ENCODE data around the gene PRKCH. TPM values are rescaled to one million over a fixed set of nuclear protein-coding genes. Genes with fewer than 3 reads are reported as not detected.

The PRKCH gene
- total RNA-seq, 4 donors from 2014 or later, result 17.9 to 105 (median 63.5) TPM

- no peaks in the 10 kb centered on the region for H3K27me3 ChIP-seq
- intact Hi-C loops (cut with DNase I; ENCODE audit: low total_unique reads), result no loop called here
- no peaks in the 10 kb centered on the region for H3K36me3 ChIP-seq
- no peaks in the 10 kb centered on the region for H3K4me1 ChIP-seq
- peak overlapping the region in 1 of 2 donors; percentile 39 for H3K27ac ChIP-seq
- TF ChIP-seq, protein P1, sequence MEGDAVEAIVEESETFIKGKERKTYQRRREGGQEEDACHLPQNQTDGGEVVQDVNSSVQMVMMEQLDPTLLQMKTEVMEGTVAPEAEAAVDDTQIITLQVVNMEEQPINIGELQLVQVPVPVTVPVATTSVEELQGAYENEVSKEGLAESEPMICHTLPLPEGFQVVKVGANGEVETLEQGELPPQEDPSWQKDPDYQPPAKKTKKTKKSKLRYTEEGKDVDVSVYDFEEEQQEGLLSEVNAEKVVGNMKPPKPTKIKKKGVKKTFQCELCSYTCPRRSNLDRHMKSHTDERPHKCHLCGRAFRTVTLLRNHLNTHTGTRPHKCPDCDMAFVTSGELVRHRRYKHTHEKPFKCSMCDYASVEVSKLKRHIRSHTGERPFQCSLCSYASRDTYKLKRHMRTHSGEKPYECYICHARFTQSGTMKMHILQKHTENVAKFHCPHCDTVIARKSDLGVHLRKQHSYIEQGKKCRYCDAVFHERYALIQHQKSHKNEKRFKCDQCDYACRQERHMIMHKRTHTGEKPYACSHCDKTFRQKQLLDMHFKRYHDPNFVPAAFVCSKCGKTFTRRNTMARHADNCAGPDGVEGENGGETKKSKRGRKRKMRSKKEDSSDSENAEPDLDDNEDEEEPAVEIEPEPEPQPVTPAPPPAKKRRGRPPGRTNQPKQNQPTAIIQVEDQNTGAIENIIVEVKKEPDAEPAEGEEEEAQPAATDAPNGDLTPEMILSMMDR (IDR thresholded peaks at IDR 0.05), result no peak
- no peak overlapping the region for H3K4me3 ChIP-seq
- peak; percentile 18 to 74 for DNase-seq
- H3K9me3 ChIP-seq, result no peaks in the 10 kb centered on the region
Measured at GRCh38 chr14:61355892-61356325, 34.5 kb downstream of the PRKCH start.

- Histone ChIP-seq H3K27me3 (no peaks in the 10 kb centered on the region), H3K36me3 (no peaks in the 10 kb centered on the region), H3K9me3 (no peaks in the 10 kb centered on the region), H3K4me1 (no peaks in the 10 kb centered on the region), H3K4me3 (no peak overlapping the region), H3K27ac (peak overlapping the region; percentile 20 to 48)
- no peak for DNase-seq
- TF ChIP-seq, protein P1 (IDR thresholded peaks at IDR 0.05), result no peak
- TF ChIP-seq POLR2A (IDR thresholded peaks at IDR 0.05), result no peak
- intact Hi-C loops (cut with DNase I; ENCODE audit: low total_unique reads), result no loop called here
Measured at GRCh38 chr14:61357123-61357522, 35.7 kb downstream of the PRKCH start.

GRCh38 chr14:61358554-61359226 is 37.3 kb downstream of the PRKCH start:
- TF ChIP-seq POLR2A (IDR thresholded peaks at IDR 0.05), result no peak
- TF ChIP-seq, protein P1 (IDR thresholded peaks at IDR 0.05), result no peak
- intact Hi-C loops (cut with DNase I; ENCODE audit: low total_unique reads), result no loop called here
- H3K4me3 ChIP-seq, result no peak overlapping the region
- H3K36me3 ChIP-seq, result no peaks in the 10 kb centered on the region
- no peaks in the 10 kb centered on the region for H3K4me1 ChIP-seq
- peak overlapping the region in 1 of 2 donors; percentile 32 for H3K27ac ChIP-seq
- no peaks in the 10 kb centered on the region for H3K27me3 ChIP-seq
- no peaks in the 10 kb centered on the region for H3K9me3 ChIP-seq
- DNase-seq, result no peak

GRCh38 chr14:61360796-61361525 is 39.6 kb downstream of the PRKCH start:
- TF ChIP-seq POLR2A (IDR thresholded peaks at IDR 0.05), result no peak
- TF ChIP-seq, protein P1 (IDR thresholded peaks at IDR 0.05), result no peak
- Histone ChIP-seq H3K27me3 (no peaks in the 10 kb centered on the region), H3K9me3 (no peaks in the 10 kb centered on the region), H3K36me3 (no peaks in the 10 kb centered on the region), H3K4me1 (no peaks in the 10 kb centered on the region), H3K27ac (no peak overlapping the region), H3K4me3 (no peak overlapping the region)
- intact Hi-C loops (cut with DNase I; ENCODE audit: low total_unique reads), result no loop called here
- no peak for DNase-seq

- no peaks in the 10 kb centered on the region for H3K36me3 ChIP-seq
- DNase-seq, result no peak
- no peak overlapping the region for H3K27ac ChIP-seq
- H3K4me1 ChIP-seq, result no peaks in the 10 kb centered on the region
- H3K27me3 ChIP-seq, result no peaks in the 10 kb centered on the region
- TF ChIP-seq, protein P1 (IDR thresholded peaks at IDR 0.05), result no peak
- no peak for TF ChIP-seq POLR2A (IDR thresholded peaks at IDR 0.05)
- H3K4me3 ChIP-seq, result no peak overlapping the region
- intact Hi-C loops (cut with DNase I; ENCODE audit: low total_unique reads), result no loop called here
- no peaks in the 10 kb centered on the region for H3K9me3 ChIP-seq
Measured at GRCh38 chr14:61362072-61362750, 40.8 kb downstream of the PRKCH start.
